Stimulated activated CD8-positive, alpha-beta memory T cell treated with anti-CD3 and anti-CD28 coated beads, Interleukin-7, amount 100 ng/mL, for 4 hours (primary cell): Measurements from ENCODE around the gene UBE2D4.
"Not testable (repeated sequence)": the region's sequence is repeated elsewhere in the genome, so short reads cannot be mapped to it uniquely, and the experiment has no call there.

ENCODE experiments used
- DNase-seq, 2 donors: peaks; one replicate each; pipeline ENCODE4 v3.0.0-alpha.2; 2020; ENCODE audit warnings: low read depth in 2 of 2

Gene UBE2D4

GRCh38 chr7:43925984-43926797 lies at the start of gene UBE2D4:
UBE2D4 (plus strand) TSS chr7:43926436; CDS start chr7:43926533, 97 bp downstream.
- DNase-seq = peak; percentile 81 to 89

- DNase-seq = no peak
Observed at GRCh38 chr7:43876976-43877745, 49.1 kb upstream of the UBE2D4 start.

- DNase-seq = no peak
Observed at GRCh38 chr7:43877968-43878864, 48.0 kb upstream of the UBE2D4 start.

GRCh38 chr7:43878867-43879266 lies 47.4 kb upstream of the UBE2D4 start:
- DNase-seq = no peak

- no peak for DNase-seq
Observed at GRCh38 chr7:43879477-43879876, 46.8 kb upstream of the UBE2D4 start.

- DNase-seq = no peak
Observed at GRCh38 chr7:43880596-43880995, 45.6 kb upstream of the UBE2D4 start.

GRCh38 chr7:43884209-43884608 lies 42.0 kb upstream of the UBE2D4 start:
- no peak for DNase-seq

GRCh38 chr7:43884617-43885016 lies 41.6 kb upstream of the UBE2D4 start:
- no peak for DNase-seq

GRCh38 chr7:43888993-43889945 lies 37.0 kb upstream of the UBE2D4 start:
- no peak for DNase-seq

- DNase-seq = no peak
Observed at GRCh38 chr7:43890468-43890867, 35.8 kb upstream of the UBE2D4 start.

GRCh38 chr7:43891069-43891955 lies 34.9 kb upstream of the UBE2D4 start:
- DNase-seq = no peak

- DNase-seq = no peak
Observed at GRCh38 chr7:43895847-43896415, 30.3 kb upstream of the UBE2D4 start.

GRCh38 chr7:43898571-43898970 lies 27.7 kb upstream of the UBE2D4 start:
- not testable (repeated sequence) for DNase-seq

- no peak for DNase-seq
Observed at GRCh38 chr7:43902542-43903054, 23.6 kb upstream of the UBE2D4 start.

GRCh38 chr7:43904533-43905208 lies 21.6 kb upstream of the UBE2D4 start:
- DNase-seq = no peak

- no peak for DNase-seq
Observed at GRCh38 chr7:43905209-43905946, 20.9 kb upstream of the UBE2D4 start.

GRCh38 chr7:43905956-43906330 lies 20.3 kb upstream of the UBE2D4 start:
- no peak for DNase-seq
